ENCODE results near the gene ZNF688.
A peak's percentile ranks its signal among the peaks of the same experiment; 100 is the strongest.

GRCh38 chr16:30561089-30561816, 10.3 kb downstream of the ZNF688 start:
- TF ChIP-seq, protein P1, sequence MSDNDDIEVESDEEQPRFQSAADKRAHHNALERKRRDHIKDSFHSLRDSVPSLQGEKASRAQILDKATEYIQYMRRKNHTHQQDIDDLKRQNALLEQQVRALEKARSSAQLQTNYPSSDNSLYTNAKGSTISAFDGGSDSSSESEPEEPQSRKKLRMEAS (IDR thresholded peaks at IDR 0.05) = no peak; the same call in 1 of the 2 replicates
- no peak for TF ChIP-seq ATF2 (IDR thresholded peaks at IDR 0.05; ENCODE audit: low read length)
- TF ChIP-seq, protein P2, sequence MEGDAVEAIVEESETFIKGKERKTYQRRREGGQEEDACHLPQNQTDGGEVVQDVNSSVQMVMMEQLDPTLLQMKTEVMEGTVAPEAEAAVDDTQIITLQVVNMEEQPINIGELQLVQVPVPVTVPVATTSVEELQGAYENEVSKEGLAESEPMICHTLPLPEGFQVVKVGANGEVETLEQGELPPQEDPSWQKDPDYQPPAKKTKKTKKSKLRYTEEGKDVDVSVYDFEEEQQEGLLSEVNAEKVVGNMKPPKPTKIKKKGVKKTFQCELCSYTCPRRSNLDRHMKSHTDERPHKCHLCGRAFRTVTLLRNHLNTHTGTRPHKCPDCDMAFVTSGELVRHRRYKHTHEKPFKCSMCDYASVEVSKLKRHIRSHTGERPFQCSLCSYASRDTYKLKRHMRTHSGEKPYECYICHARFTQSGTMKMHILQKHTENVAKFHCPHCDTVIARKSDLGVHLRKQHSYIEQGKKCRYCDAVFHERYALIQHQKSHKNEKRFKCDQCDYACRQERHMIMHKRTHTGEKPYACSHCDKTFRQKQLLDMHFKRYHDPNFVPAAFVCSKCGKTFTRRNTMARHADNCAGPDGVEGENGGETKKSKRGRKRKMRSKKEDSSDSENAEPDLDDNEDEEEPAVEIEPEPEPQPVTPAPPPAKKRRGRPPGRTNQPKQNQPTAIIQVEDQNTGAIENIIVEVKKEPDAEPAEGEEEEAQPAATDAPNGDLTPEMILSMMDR (IDR thresholded peaks at IDR 0.05; ENCODE audit: control extremely low read depth in 1 of 3, insufficient read depth in 1 of 3, low read depth in 1 of 3, low read length in 3 of 3) = no peak
- no peak for TF ChIP-seq POLR2A (IDR thresholded peaks at IDR 0.05; ENCODE audit: control extremely low read depth in 1 of 2, low read depth in 2 of 2, low read length in 2 of 2)
- no peak for TF ChIP-seq HDAC2 (IDR thresholded peaks at IDR 0.05; ENCODE audit: borderline replicate concordance in 1 of 2, low read depth in 2 of 2, low read length in 2 of 2)
- TF ChIP-seq KDM4A (IDR thresholded peaks at IDR 0.05; ENCODE audit: low read depth, low read length, severe bottlenecking) = no peak
- 0 out of 2 replicates have a peak, but pooled peaks have one; percentile 28 for TF ChIP-seq TAF1 (IDR thresholded peaks at IDR 0.05; ENCODE audit: low read depth, low read length)
- no peak for TF ChIP-seq CHD2 (IDR thresholded peaks at IDR 0.05; ENCODE audit: low read length)
- no peak for TF ChIP-seq SP1 (IDR thresholded peaks at IDR 0.05; ENCODE audit: low read depth, low read length)
- no peak for TF ChIP-seq POLR2AphosphoS5 (IDR thresholded peaks at IDR 0.05; ENCODE audit: low read depth, low read length)
- no peak for TF ChIP-seq EZH2 (IDR thresholded peaks at IDR 0.05; ENCODE audit: low read depth, low read length, severe bottlenecking)
- TF ChIP-seq, protein P3, sequence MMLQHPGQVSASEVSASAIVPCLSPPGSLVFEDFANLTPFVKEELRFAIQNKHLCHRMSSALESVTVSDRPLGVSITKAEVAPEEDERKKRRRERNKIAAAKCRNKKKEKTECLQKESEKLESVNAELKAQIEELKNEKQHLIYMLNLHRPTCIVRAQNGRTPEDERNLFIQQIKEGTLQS (IDR thresholded peaks at IDR 0.05; ENCODE audit: insufficient read depth, low read depth, low read length) = no peak
- no peak for TF ChIP-seq RBBP5 (IDR thresholded peaks at IDR 0.05; ENCODE audit: borderline replicate concordance, low read depth, low read length)
- no peak for TF ChIP-seq RAD21 (IDR thresholded peaks at IDR 0.05 in 1 of 2, conservative IDR thresholded peaks at IDR 0.05 in 1 of 2; ENCODE audit: low read depth in 2 of 2, low read length in 2 of 2)

All from H1 (cell line).